WTC11 (cell line): ENCODE results near the gene LRRTM1. TPM values are rescaled to one million over a fixed set of nuclear protein-coding genes. Genes with fewer than 3 reads are reported as not detected.

ENCODE experiments used
- ATAC-seq: fragments of 200-7000 bp; cut with Tn5 transposase; 2 replicates; pipeline ENCODE4 v1.10.0; 2021; ENCODE audit warnings: mild to moderate bottlenecking, moderate library complexity
- CTCF ChIA-PET: fragments of 300-600 bp; sonication (Branson Sonifier 250); formaldehyde crosslinking; loops from one replicate; lab custom pipeline; 2021; ENCODE audit warnings: antibody characterized with exemption; lab: Charles Lee
- POLR2A ChIA-PET: fragments of 350-600 bp; sonication (Branson Sonifier 250); formaldehyde crosslinking; loops from one replicate; lab custom pipeline; 2021; ENCODE audit warnings: antibody characterized with exemption; lab: Charles Lee
- DNase-seq: peaks from one replicate; pipeline ENCODE4 v3.0.0; 2021; ENCODE audit warnings: low spot score
- H3K27ac Mint-ChIP-seq: 2 replicates; pipeline ENCODE4 v1.8.0; 2021; ENCODE audit warnings: mixed read lengths
- H3K27me3 Mint-ChIP-seq: 2 replicates; pipeline ENCODE4 v1.8.0; 2021; ENCODE audit warnings: low read depth, mild to moderate bottlenecking, moderate library complexity, mixed read lengths
- H3K36me3 Mint-ChIP-seq: 2 replicates; pipeline ENCODE4 v1.8.0; 2021; ENCODE audit warnings: mixed read lengths
- H3K4me1 Mint-ChIP-seq: 2 replicates; pipeline ENCODE4 v1.8.0; 2022; ENCODE audit warnings: mixed read lengths
- H3K4me3 Mint-ChIP-seq: 2 replicates; pipeline ENCODE4 v1.8.0; 2021; ENCODE audit warnings: mild to moderate bottlenecking, moderate library complexity, mixed read lengths
- H3K9me3 Mint-ChIP-seq: 2 replicates; pipeline ENCODE4 v1.8.0; 2021; ENCODE audit warnings: mixed read lengths
- GABPB1 ChIP-seq: sonication (generic); formaldehyde crosslinking; IDR thresholded peaks from 2 replicates; pipeline ENCODE4 v1.8.1; 2023; ENCODE audit warnings: mild to moderate bottlenecking, missing genetic modification reagents
- JAZF1 ChIP-seq: fragments of 250-450 bp; sonication (Bioruptor Pico); IDR thresholded peaks from 2 replicates; pipeline ENCODE4 v1.9.0; 2021; ENCODE audit warnings: moderate library complexity, mild to moderate bottlenecking, inconsistent platforms
- JUN ChIP-seq: sonication (generic); formaldehyde crosslinking; IDR thresholded peaks from 2 replicates; pipeline ENCODE4 v1.8.0; 2023; ENCODE audit warnings: mild to moderate bottlenecking, missing genetic modification reagents
- NFE2L1 ChIP-seq: sonication (generic); formaldehyde crosslinking; IDR thresholded peaks from 2 replicates; pipeline ENCODE4 v1.8.1; 2023; ENCODE audit warnings: missing genetic modification reagents
- NR1H2 ChIP-seq: sonication (generic); formaldehyde crosslinking; IDR thresholded peaks from 2 replicates; pipeline ENCODE4 v1.9.0; 2021; ENCODE audit warnings: mild to moderate bottlenecking, moderate library complexity, missing genetic modification reagents
- OVOL2 ChIP-seq: fragments of 250-450 bp; sonication (Bioruptor Pico); IDR thresholded peaks from 2 replicates; pipeline ENCODE4 v1.9.0; 2021; ENCODE audit warnings: mild to moderate bottlenecking, borderline replicate concordance
- SMAD4 ChIP-seq: sonication (generic); formaldehyde crosslinking; IDR thresholded peaks from 2 replicates; pipeline ENCODE4 v1.8.0; 2022; ENCODE audit warnings: mild to moderate bottlenecking, missing genetic modification reagents
- TCF7 ChIP-seq: sonication (generic); formaldehyde crosslinking; IDR thresholded peaks from 2 replicates; pipeline ENCODE4 v1.8.0; 2022; ENCODE audit warnings: mild to moderate bottlenecking, low read depth, missing genetic modification reagents, moderate library complexity
- ZNF263 ChIP-seq: sonication (generic); formaldehyde crosslinking; IDR thresholded peaks from 2 replicates; pipeline ENCODE4 v1.8.1; 2022; ENCODE audit warnings: low read depth, mild to moderate bottlenecking, moderate library complexity, missing genetic modification reagents
- ZNF317 ChIP-seq: sonication (generic); formaldehyde crosslinking; IDR thresholded peaks from 2 replicates; pipeline ENCODE4 v1.8.1; 2023; ENCODE audit warnings: low read depth, mild to moderate bottlenecking, moderate library complexity, missing genetic modification reagents, borderline replicate concordance
- ZNF423 ChIP-seq: fragments of 250-450 bp; sonication (Bioruptor Pico); IDR thresholded peaks from 2 replicates; pipeline ENCODE4 v2.1.2; 2022; ENCODE audit warnings: mild to moderate bottlenecking, moderate library complexity
- total RNA-seq: library from RNA; stranded (reverse); gene quantifications from 3 replicates; pipeline ENCODE4 v1.2.3, GENCODE V29; 2021
- TF ChIP-seq, protein P1 (sequence below): fragments of 250-450 bp; sonication (Bioruptor Pico); IDR thresholded peaks from 2 replicates; pipeline ENCODE4 v1.8.0; 2021; ENCODE audit warnings: mild to moderate bottlenecking
- TF ChIP-seq, protein P2 (sequence below): fragments of 250-450 bp; sonication (Bioruptor Pico); IDR thresholded peaks from 2 replicates; pipeline ENCODE4 v2.1.2; 2022; ENCODE audit warnings: mild to moderate bottlenecking, moderate library complexity
- TF ChIP-seq, protein P3 (sequence below): sonication (generic); formaldehyde crosslinking; IDR thresholded peaks from 2 replicates; pipeline ENCODE4 v1.8.1; 2022; ENCODE audit warnings: mild to moderate bottlenecking, moderate library complexity, missing genetic modification reagents
- TF ChIP-seq, protein P4 (sequence below): sonication (generic); formaldehyde crosslinking; IDR thresholded peaks from 2 replicates; pipeline ENCODE4 v1.8.1; 2022; ENCODE audit warnings: mild to moderate bottlenecking, missing genetic modification reagents, moderate library complexity, borderline replicate concordance
- TF ChIP-seq, protein P5 (sequence below): sonication (generic); formaldehyde crosslinking; IDR thresholded peaks from 2 replicates; pipeline ENCODE4 v1.8.1; 2022; ENCODE audit warnings: low read depth, missing genetic modification reagents, borderline replicate concordance

Gene LRRTM1
- total RNA-seq, 1 experiment from 2014 or later = 1.2 TPM

DNA sequence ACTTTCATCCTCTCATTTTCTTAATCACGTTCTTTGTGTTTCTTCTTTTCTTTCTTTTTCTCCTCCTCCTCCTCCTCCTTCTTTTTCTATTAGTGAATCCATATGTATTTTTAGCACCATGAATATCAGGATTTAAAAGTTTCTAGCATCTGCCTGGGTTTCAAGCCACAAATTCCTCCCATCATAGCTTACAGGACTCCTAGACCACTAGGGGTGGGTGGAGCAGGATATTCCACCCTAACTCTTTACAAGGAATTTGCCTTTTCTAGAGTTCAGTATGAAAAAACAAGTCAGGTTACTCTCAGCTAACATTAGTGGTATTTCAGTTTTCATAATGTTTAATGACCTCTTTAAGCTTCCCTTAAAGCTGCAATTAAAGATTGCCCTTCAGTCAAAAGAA lies 19.1 kb upstream of the LRRTM1 start:
- ATAC-seq (no peak), DNase-seq (no peak)
- ChIA-PET POLR2A (no interaction called here), CTCF (interaction anchor here (1.1 to 3.8 kb wide), 6 partner anchors 21 to 174 kb away, joined by 3 to 31 read pairs (median 4); no protein-coding TSS in a partner anchor)
- Mint-ChIP-seq H3K4me3 (no peak overlapping the region), H3K27me3 (peaks cover 16% of the 10 kb centered on the region), H3K36me3 (no peaks in the 10 kb centered on the region), H3K27ac (no peak overlapping the region), H3K4me1 (peaks cover 9% of the 10 kb centered on the region), H3K9me3 (no peaks in the 10 kb centered on the region)
- TF ChIP-seq ZNF263 (CRISPR knock-in tag) (no peak), NFE2L1 (CRISPR knock-in tag) (no peak), NR1H2 (CRISPR knock-in tag) (no peak)
- TF ChIP-seq, protein P1, sequence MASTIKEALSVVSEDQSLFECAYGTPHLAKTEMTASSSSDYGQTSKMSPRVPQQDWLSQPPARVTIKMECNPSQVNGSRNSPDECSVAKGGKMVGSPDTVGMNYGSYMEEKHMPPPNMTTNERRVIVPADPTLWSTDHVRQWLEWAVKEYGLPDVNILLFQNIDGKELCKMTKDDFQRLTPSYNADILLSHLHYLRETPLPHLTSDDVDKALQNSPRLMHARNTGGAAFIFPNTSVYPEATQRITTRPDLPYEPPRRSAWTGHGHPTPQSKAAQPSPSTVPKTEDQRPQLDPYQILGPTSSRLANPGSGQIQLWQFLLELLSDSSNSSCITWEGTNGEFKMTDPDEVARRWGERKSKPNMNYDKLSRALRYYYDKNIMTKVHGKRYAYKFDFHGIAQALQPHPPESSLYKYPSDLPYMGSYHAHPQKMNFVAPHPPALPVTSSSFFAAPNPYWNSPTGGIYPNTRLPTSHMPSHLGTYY (CRISPR knock-in tag) = no peak
- TF ChIP-seq, protein P2, sequence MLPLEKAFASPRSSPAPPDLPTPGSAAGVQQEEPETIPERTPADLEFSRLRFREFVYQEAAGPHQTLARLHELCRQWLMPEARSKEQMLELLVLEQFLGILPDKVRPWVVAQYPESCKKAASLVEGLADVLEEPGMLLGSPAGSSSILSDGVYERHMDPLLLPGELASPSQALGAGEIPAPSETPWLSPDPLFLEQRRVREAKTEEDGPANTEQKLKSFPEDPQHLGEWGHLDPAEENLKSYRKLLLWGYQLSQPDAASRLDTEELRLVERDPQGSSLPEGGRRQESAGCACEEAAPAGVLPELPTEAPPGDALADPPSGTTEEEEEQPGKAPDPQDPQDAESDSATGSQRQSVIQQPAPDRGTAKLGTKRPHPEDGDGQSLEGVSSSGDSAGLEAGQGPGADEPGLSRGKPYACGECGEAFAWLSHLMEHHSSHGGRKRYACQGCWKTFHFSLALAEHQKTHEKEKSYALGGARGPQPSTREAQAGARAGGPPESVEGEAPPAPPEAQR (CRISPR knock-in tag) = no peak
- TF ChIP-seq, protein P3, sequence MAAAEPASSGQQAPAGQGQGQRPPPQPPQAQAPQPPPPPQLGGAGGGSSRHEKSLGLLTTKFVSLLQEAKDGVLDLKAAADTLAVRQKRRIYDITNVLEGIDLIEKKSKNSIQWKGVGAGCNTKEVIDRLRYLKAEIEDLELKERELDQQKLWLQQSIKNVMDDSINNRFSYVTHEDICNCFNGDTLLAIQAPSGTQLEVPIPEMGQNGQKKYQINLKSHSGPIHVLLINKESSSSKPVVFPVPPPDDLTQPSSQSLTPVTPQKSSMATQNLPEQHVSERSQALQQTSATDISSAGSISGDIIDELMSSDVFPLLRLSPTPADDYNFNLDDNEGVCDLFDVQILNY (CRISPR knock-in tag) = no peak

DNA sequence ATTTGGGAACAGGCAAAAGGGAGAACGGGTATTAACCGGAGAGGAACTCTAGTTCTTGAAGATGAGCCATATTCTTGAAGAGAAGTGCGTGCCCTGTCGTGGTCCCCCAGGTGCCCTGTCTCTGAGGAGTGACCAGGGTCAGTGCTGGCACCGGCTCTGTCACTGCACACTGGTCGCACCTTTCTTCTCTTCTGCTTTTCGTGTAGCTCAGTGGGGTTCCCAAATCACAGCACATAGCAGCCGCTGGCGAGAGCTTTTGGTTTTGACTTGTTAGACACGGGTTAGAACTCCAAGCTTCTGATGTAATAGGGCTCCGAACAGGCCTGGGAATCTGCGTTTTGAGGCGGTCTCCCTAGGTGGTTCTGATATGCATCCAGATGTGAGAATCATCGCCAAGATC lies 18.4 kb upstream of the LRRTM1 start:
- POLR2A ChIA-PET = interaction anchor here (0.6 kb wide), 1 partner anchor 173 kb away, joined by 6 read pairs; no protein-coding TSS in a partner anchor
- DNase-seq (no peak), ATAC-seq (no peak)
- Mint-ChIP-seq H3K27me3 (peaks cover 16% of the 10 kb centered on the region), H3K27ac (no peak overlapping the region), H3K36me3 (no peaks in the 10 kb centered on the region), H3K4me1 (peaks cover 6% of the 10 kb centered on the region), H3K9me3 (no peaks in the 10 kb centered on the region), H3K4me3 (peak overlapping the region; percentile 45)
- CTCF ChIA-PET = interaction anchor here (0.7 to 3.8 kb wide), 5 partner anchors 23 to 175 kb away, joined by 3 to 31 read pairs (median 6); no protein-coding TSS in a partner anchor
- TF ChIP-seq, protein P4, sequence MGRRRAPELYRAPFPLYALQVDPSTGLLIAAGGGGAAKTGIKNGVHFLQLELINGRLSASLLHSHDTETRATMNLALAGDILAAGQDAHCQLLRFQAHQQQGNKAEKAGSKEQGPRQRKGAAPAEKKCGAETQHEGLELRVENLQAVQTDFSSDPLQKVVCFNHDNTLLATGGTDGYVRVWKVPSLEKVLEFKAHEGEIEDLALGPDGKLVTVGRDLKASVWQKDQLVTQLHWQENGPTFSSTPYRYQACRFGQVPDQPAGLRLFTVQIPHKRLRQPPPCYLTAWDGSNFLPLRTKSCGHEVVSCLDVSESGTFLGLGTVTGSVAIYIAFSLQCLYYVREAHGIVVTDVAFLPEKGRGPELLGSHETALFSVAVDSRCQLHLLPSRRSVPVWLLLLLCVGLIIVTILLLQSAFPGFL (CRISPR knock-in tag) = no peak
- TF ChIP-seq, protein P5, sequence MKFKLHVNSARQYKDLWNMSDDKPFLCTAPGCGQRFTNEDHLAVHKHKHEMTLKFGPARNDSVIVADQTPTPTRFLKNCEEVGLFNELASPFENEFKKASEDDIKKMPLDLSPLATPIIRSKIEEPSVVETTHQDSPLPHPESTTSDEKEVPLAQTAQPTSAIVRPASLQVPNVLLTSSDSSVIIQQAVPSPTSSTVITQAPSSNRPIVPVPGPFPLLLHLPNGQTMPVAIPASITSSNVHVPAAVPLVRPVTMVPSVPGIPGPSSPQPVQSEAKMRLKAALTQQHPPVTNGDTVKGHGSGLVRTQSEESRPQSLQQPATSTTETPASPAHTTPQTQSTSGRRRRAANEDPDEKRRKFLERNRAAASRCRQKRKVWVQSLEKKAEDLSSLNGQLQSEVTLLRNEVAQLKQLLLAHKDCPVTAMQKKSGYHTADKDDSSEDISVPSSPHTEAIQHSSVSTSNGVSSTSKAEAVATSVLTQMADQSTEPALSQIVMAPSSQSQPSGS = no peak
- no peak for TF ChIP-seq TCF7 (CRISPR knock-in tag)
- no peak for TF ChIP-seq JUN (CRISPR knock-in tag)
- no peak for TF ChIP-seq OVOL2 (CRISPR knock-in tag)
- no peak for TF ChIP-seq JAZF1 (CRISPR knock-in tag)
- no peak for TF ChIP-seq ZNF423 (CRISPR knock-in tag)
- no peak for TF ChIP-seq GABPB1 (CRISPR knock-in tag)
- TF ChIP-seq, protein P3 (CRISPR knock-in tag) = no peak
- TF ChIP-seq ZNF317 (CRISPR knock-in tag) = no peak
- no peak for TF ChIP-seq SMAD4 (CRISPR knock-in tag)
